Type B pancreatic cell (in vitro differentiated cells): ENCODE results near the gene IL17RE. TPM values are rescaled to one million over a fixed set of nuclear protein-coding genes. Genes with fewer than 3 reads are reported as not detected.
A peak's percentile ranks its signal among the peaks of the same experiment; 100 is the strongest.
"Not testable (repeated sequence)": the region's sequence is repeated elsewhere in the genome, so short reads cannot be mapped to it uniquely, and the experiment has no call there.

Experiments
- DNase-seq: peaks from one replicate; pipeline ENCODE4 v3.0.0; 2021; ENCODE audit warnings: mixed read lengths; ENCODE audit not compliant: unreplicated experiment; ENCODE audit errors: extremely low spot score
- H3K27ac Mint-ChIP-seq: 2 replicates; pipeline ENCODE4 v1.8.0; 2021; ENCODE audit warnings: mild to moderate bottlenecking, mixed read lengths
- H3K27me3 Mint-ChIP-seq: 2 replicates; pipeline ENCODE4 v1.8.0; 2021; ENCODE audit warnings: mixed read lengths
- H3K36me3 Mint-ChIP-seq: 2 replicates; pipeline ENCODE4 v1.8.0; 2021; ENCODE audit warnings: mixed read lengths
- H3K4me1 Mint-ChIP-seq: one replicate; pipeline ENCODE4 v1.8.0; 2021; ENCODE audit warnings: mixed read lengths; ENCODE audit not compliant: unreplicated experiment
- H3K4me3 Mint-ChIP-seq: 2 replicates; pipeline ENCODE4 v1.8.0; 2021; ENCODE audit warnings: mild to moderate bottlenecking, mixed read lengths
- H3K9me3 Mint-ChIP-seq: 2 replicates; pipeline ENCODE4 v1.8.0; 2021; ENCODE audit warnings: mixed read lengths
- total RNA-seq: library from RNA; stranded (reverse); gene quantifications from 2 replicates; pipeline ENCODE4 v1.2.1, GENCODE V29; 2021; ENCODE audit warnings: low replicate concordance
- TF ChIP-seq, protein P1 (sequence below): fragments of 200-600 bp; sonication (generic); conservative IDR thresholded peaks from 2 replicates; pipeline ENCODE4 v1.5.0; 2021; ENCODE audit warnings: antibody characterized with exemption, mild to moderate bottlenecking

IL17RE gene
- total RNA-seq, 1 donor from 2014 or later = 13.6 TPM

DNA sequence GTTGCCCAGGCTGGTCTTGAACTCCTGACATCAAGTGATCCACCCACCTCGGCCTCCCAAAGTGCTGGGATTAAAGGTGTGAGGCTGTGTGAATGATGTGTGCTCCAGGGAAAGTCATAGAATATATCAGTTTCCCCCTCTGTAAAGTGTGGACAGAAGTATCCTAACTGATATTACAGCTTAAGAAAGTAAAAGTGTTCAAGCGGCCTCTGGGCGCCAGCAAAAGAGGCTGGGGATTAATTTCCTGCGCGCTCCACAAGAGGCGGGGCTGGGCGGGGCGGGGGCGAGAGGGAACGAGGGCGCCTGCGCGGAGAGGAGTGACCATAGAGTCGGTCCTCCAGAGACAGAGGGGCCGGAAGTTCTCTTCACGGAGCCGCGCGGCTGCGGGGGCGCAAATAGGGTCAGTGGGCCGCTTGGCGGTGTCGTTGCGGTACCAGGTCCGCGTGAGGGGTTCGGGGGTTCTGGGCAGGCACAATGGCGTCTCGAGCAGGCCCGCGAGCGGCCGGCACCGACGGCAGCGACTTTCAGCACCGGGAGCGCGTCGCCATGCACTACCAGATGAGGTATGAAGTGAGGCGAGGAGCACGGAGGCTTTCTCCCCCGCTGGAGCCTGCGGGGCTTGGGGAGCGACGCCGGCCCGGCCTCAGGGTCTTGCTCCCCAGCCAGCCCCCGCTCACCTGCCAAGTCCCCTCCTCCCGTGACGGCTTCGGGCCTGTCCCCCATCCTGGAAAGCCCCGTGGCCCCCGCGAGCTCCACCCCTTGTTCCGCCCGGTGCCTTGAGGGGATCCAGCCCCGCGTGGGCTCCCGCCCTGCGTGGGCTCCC is 12.2 kb upstream of the IL17RE start, which contains the start of gene JAGN1:
TSS of gene JAGN1 (plus strand) at position 362 of the 823 bp plus-strand sequence. CDS start at position 475, 113 bp downstream.
- peak within 1 kb of the TSS; percentile 98 for H3K4me3 Mint-ChIP-seq
- H3K9me3 Mint-ChIP-seq = no peaks in the 10 kb centered on the region
- peaks cover 18% of the 10 kb centered on the region for H3K36me3 Mint-ChIP-seq
- DNase-seq = peak; percentile 88
- no peaks in the 10 kb centered on the region for H3K27me3 Mint-ChIP-seq
- peaks cover 15% of the 10 kb centered on the region for H3K4me1 Mint-ChIP-seq
- TF ChIP-seq, protein P1, sequence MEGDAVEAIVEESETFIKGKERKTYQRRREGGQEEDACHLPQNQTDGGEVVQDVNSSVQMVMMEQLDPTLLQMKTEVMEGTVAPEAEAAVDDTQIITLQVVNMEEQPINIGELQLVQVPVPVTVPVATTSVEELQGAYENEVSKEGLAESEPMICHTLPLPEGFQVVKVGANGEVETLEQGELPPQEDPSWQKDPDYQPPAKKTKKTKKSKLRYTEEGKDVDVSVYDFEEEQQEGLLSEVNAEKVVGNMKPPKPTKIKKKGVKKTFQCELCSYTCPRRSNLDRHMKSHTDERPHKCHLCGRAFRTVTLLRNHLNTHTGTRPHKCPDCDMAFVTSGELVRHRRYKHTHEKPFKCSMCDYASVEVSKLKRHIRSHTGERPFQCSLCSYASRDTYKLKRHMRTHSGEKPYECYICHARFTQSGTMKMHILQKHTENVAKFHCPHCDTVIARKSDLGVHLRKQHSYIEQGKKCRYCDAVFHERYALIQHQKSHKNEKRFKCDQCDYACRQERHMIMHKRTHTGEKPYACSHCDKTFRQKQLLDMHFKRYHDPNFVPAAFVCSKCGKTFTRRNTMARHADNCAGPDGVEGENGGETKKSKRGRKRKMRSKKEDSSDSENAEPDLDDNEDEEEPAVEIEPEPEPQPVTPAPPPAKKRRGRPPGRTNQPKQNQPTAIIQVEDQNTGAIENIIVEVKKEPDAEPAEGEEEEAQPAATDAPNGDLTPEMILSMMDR = peak; percentile 23
- peak within 1 kb of the TSS; percentile 95 for H3K27ac Mint-ChIP-seq

GRCh38 chr3:9891072-9891622 is 11.5 kb upstream of the IL17RE start:
- H3K27me3 Mint-ChIP-seq = no peaks in the 10 kb centered on the region
- peak overlapping the region; percentile 98 for H3K4me3 Mint-ChIP-seq
- peak overlapping the region; percentile 95 for H3K27ac Mint-ChIP-seq
- peaks cover 15% of the 10 kb centered on the region for H3K4me1 Mint-ChIP-seq
- TF ChIP-seq, protein P1 = no peak
- no peaks in the 10 kb centered on the region for H3K9me3 Mint-ChIP-seq
- peaks cover 18% of the 10 kb centered on the region for H3K36me3 Mint-ChIP-seq
- DNase-seq = no peak

DNA sequence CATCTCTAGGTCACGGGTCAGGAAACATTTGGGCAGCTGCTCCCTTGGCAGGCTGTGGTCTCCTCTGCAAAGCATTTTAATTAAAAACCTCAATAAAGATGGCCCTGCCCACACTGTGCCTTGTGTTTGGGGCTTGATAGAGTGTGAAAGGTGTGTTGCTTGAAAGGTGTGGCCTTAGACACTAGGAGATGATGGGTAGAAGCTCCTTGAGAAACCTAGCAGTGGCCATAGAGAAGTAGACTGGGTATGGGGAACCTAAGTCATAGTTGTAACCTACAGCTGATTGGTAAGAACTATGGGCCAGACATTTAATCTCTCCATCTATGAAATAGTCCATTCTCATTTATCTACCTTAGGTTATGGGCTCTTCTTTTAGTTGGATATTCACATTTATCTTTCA is 8.9 kb upstream of the IL17RE start:
- no peak for DNase-seq
- peaks cover 24% of the 10 kb centered on the region for H3K4me1 Mint-ChIP-seq
- no peak overlapping the region for H3K4me3 Mint-ChIP-seq
- no peak overlapping the region for H3K27ac Mint-ChIP-seq
- no peaks in the 10 kb centered on the region for H3K9me3 Mint-ChIP-seq
- no peaks in the 10 kb centered on the region for H3K27me3 Mint-ChIP-seq
- H3K36me3 Mint-ChIP-seq = peaks cover 18% of the 10 kb centered on the region
- TF ChIP-seq, protein P1 = no peak

GRCh38 chr3:9895715-9896114 is 6.9 kb upstream of the IL17RE start:
- H3K27ac Mint-ChIP-seq, H3K27me3 Mint-ChIP-seq, H3K4me3 Mint-ChIP-seq, DNase-seq, H3K9me3 Mint-ChIP-seq: not testable (repeated sequence)
- peaks cover 33% of the 10 kb centered on the region for H3K4me1 Mint-ChIP-seq
- H3K36me3 Mint-ChIP-seq = peaks cover 18% of the 10 kb centered on the region

- not testable (repeated sequence) for H3K27me3 Mint-ChIP-seq, H3K4me3 Mint-ChIP-seq, H3K9me3 Mint-ChIP-seq, DNase-seq
- H3K27ac Mint-ChIP-seq = peak overlapping the region; percentile 69
- peaks cover 14% of the 10 kb centered on the region for H3K36me3 Mint-ChIP-seq
- peaks cover 32% of the 10 kb centered on the region for H3K4me1 Mint-ChIP-seq
Measured at GRCh38 chr3:9896755-9897407, 5.8 kb upstream of the IL17RE start.

DNA sequence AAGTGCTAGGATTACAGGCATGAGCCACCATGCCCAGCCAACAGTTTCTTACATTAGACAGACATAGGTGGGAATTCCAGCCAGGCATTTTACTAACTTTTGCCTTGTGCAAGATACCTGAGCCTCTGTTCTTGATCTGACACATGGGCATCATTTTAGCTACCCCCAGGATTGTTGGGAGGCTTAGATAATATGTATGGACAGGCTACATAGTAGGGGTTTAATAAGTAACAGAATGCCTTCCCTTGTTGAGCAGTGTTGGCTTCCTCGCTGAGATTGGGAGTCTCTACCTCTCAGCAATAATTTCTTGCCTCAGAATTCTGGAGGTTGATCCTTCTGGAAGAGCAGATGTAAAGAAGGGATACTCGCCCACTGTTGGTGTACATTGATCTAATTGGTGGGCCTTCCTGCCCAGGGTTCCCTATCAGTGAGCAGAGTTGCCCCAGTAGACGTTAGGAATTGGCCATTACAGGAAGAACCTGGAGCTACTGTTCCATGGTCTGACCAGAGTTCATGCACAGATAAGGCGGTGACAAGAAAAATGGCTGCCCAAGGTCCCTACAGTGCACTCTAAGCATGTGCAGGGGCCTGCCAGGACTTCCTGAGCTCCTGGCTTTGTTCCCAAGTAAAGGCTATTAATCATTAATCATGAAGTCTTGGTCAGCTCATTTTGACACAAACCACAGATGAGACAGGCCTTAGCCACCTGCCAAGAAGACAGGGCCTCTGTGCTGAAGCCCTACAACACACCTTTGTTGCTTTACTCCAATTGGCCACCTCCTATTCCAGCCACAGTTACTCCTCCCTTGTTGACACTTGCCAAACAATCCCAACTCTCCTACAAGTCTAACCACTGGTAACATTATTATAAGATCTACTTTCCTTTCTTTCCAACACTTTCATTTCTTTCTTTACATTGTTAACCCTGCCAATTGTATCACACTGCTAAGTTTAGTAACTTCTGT is 5.0 kb upstream of the IL17RE start:
- H3K4me1 Mint-ChIP-seq = peaks cover 32% of the 10 kb centered on the region
- no peaks in the 10 kb centered on the region for H3K9me3 Mint-ChIP-seq
- H3K27ac Mint-ChIP-seq = peak overlapping the region; percentile 69
- no peak for DNase-seq
- peak overlapping the region; percentile 60 for H3K4me3 Mint-ChIP-seq
- H3K36me3 Mint-ChIP-seq = peaks cover 9% of the 10 kb centered on the region
- TF ChIP-seq, protein P1 = no peak
- H3K27me3 Mint-ChIP-seq = no peaks in the 10 kb centered on the region
